GM11168 (cell line): ENCODE measurements around the gene SPSB1.
"Not testable (repeated sequence)": the region's sequence is repeated elsewhere in the genome, so short reads cannot be mapped to it uniquely, and the experiment has no call there.

ENCODE experiments used
- in situ Hi-C: fragments of 300-500 bp; cut with MboI; formaldehyde crosslinking; loops from one replicate; pipeline ENCODE4 v1.12.0; 2022; ENCODE audit warnings: low sequenced_read_pairs; ENCODE audit not compliant: unreplicated experiment

SPSB1 gene

DNA sequence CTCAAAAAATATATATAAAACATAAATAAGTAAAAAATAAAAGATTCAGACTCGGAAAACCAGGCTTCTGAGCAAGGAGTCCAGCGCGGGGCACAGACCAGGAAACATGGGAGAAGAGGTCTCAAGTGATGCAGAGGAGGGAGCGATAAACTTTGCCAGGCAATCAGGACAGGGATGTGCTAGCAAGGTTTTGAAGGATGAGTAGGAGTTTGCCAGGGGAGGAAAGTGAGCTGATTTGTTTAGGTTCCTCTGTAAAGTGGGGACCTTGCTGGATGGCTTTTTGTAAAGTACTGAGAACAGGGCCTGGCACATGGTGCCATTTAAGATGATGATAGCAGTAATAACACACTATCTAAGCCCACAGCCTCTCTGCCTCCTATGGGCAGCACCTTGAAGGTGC, 86.1 kb downstream of the SPSB1 start:
- in situ Hi-C loops: no loop called here

DNA sequence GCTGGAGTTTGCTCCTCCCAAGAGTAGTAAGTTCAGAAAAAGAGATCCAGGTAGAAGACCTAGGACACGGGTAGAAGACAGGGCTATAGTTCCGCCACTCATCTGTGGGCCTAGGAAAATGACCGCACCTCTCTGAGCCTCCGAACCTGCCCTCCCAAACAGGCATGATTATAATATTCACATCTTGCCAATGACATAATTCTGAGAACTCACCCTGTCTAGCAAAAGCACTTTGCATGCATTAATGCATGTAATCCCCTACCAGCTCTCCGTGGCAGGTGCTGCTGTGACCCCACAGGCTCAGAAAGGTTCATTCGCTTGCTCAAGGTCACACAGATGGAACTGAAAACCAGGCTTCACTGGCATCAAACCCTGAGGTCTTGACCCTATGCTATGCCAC, 88.0 kb downstream of the SPSB1 start:
- in situ Hi-C loops: no loop called here

DNA sequence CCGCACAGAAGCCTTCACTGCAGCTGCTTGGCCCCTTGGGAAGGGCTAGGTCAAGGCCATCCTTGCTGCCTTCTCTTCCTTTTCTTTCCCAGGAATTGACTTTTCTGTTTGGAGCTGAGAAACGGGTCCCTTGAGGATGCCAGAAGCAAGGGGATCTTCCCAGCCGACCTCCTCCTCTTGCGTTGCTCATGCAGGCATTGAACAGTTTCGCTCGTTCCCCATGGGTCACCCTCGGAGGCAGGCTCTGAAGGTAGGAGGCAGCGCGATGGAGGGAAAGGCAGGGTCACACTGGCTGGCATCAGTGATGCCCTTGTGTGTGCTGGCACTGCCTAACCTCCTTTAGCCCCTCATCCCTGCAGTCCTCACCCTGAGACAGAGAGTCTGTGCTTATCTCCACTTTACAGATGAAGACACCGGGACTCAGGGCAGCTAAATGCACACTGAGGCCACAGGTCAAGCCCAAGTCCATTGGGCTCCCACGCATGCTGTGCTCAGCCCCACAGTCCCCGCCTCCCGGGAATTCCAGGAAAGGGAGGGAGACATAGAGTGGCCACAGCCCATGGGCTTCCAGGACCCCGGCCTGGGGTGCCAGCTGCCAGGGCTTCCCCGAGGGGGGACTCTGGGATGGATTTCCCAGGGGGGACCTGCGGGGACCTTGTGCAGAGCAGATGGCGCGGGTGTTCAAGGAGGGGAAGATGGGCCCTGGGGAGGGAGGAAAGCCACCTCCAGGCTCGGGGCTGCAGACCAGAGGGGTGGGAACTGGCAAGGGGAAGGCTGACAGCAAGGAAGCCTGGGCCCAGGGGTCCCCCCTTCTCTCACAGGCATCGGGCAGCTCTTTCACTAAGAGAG, 90.2 kb downstream of the SPSB1 start:
- in situ Hi-C loops: no loop called here

DNA sequence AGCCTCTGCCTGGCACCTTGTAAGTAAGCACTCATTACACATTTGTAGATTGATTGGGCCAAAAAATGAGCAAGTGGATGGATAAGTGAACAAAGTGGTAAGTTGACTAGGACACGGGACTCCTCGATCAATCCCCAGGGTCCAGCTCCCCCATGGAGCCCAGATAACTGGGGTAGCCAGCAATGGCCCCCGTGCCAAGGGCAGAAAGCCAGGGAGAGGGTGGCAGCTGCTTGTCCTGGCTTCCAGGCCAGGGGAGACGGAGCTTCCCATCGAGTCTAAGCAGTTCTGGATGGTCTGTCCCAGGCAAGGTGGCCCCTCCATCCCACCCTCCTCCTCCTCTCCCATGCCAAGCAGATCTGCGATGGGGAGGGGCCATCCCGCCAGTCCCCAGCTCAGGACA, 91.4 kb downstream of the SPSB1 start:
- in situ Hi-C loops: no loop called here

DNA sequence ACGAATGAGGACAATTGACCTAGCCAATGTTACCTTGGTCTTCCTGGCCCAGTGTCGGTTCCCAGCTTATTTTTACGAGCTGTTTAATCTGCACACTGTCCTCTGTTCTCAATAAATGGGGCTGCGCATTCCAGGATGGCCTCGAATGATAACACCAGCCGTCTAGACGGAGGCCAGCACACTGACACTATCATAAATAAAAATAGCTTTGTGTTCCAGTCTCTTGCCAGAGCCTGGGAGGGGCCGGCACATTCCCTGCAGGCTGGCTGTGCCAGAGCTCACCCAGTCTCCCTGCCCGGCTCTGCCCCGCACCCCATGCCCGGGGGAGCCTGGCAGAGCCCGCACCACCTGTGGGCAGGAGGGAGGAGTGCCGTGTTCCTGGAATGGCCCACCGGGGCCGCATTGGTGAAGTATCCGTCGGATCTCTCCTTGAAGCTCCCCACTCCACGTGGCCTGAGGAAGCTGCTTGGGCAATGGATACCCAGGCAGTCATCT, 92.1 kb downstream of the SPSB1 start:
- in situ Hi-C loops: no loop called here

DNA sequence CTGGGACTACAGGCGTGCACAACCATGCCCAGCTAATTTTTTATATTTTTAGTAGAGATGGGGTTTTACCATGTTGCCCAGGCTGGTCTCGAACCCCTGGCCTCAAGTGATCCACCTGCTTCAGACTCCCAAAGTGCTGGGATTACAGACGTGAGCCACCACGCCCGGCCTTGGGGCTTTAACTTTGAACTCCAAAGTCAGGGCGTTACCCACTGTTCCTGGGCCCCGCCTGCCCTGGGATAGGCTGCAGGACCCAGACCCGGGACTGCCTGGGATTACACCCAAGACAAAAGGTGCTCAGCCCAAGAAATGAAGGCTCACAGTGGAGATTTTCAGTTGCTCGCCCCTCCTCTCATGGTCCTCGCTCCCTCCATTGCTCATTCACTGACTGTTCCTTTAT, 92.7 kb downstream of the SPSB1 start:
- in situ Hi-C loops: not testable (repeated sequence)

DNA sequence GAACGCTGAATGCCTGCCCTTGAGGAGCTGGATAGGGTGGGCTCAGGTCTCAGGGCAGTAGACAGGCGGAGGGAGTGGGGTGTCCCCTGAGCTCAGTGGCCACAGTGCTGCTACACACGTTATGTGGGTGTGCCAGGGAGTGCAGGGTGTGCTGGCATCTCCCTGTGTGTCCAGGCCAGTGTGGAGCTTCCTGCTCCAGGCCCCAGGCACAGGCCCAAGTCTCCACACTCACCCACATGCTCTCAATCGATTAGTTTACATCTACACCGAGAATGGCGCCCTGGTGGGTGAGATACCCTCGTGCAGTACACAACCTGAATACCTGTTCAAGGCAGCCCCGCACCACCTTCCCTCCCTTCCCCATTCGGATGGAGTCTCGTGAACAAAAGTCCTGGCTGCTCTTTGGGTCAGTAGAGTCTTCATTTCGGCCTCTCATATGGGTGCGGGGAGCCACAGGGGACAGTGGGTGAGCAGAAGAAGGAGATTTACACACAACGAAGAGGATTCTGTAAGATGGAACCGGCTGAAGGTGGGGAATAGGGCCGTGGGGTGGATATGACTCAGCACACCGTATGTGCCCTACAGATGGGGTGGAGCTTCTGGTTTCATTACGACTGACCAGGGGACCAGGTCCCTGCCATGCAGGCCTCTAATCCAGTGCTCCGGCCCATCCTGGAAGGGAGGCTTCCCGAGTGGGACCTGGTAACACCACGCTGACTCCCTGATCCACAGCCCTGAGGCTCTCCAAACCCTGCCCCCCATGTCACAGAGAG, 93.3 kb downstream of the SPSB1 start:
- in situ Hi-C loops: no loop called here

DNA sequence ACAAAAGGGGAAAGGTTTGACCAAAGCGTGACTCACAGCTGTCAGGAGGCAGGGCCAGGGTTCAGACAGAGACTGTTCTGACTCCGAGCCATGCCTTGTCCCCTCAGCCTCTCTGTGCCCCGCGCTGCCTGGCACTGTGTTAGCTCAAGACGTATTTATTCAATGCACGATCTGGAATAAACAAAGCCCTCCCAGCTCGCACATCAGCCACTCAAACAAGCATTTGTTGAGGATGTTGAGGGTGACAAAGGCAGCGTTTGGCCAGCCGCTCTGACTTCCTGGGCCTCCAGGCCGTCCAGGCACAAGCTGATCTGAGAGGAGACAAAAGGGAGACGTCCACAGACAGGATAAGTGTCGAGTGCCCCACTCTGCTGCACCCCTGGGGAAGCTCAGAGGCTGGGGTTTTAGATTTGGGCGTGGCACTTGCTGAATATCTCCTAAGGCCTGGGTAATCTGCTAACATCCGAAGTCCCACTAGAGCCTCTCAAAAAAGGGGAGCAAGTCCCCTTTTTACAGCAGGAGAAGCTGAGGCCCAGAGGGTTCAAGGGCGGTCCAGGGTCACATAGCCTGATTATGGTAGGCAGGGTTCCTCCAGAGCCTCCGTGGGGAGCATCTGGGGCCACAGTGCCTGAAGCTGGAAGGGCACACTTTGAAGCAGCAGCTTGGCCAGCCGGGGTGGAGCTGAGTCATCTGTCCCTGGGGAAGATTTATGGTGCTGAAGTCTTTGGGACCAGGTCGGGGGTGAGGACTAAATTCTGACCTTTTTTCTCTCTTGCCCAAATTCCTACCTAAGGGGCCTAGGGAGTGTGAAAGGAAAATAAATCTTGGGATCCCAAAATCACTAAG, 95.9 kb downstream of the SPSB1 start:
- in situ Hi-C loops: no loop called here

DNA sequence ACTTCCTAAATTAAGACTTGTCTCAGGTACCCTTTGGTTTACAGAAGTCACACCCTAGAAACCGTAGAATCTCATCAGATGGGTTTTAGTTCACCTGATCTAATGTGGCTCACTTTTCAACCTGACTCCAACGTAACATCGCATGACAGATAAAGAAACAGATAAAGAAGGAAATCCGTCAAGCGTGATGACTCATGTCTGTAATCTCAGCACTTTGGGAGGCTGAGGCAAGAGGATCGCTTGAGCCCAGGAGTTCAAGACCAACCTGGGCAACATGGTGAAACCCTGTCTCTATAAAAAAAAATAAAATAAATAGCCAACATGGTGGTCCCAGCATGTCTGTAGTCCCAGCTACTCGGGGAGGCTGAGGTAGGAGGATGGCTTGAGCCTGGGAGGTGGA, 97.3 kb downstream of the SPSB1 start:
- in situ Hi-C loops: no loop called here

DNA sequence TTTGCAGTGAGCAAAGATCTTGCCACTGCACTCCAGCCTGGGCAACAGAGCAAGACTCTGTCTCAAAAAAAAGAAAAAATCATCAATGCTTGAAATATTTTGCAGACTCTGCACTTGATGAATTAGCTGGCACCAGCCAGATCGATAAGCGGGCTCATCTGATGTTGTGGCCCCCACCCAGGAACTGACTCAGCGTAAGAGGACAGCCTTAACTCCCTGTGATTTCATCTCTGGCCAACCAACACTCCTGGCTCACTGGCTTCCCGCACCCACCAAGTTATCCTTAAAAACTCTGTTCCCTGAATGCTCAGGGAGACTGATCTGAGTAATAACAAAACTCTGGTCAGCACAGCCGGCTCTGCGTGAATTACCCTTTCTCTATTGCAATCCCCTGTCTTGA, 98.9 kb downstream of the SPSB1 start:
- in situ Hi-C loops: no loop called here

DNA sequence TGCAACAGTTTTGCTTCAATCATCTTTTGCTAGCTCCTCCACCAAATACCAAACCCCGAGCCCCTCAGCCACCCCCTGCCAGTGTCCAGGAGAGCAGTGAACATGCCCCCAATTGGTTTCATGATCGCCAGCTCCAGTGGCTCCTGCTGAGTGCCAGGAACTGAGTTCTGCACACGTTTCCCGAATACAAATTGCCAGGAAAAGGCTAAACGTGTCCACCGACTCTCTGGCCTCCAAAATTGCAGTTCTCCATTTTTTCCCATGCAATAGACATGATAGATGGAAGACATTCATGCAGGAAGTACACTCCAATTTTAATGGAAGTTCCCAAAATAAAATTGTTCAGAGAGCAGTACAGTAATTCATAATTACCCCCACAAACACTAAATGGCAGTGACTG, 101.3 kb downstream of the SPSB1 start:
- in situ Hi-C loops: no loop called here

DNA sequence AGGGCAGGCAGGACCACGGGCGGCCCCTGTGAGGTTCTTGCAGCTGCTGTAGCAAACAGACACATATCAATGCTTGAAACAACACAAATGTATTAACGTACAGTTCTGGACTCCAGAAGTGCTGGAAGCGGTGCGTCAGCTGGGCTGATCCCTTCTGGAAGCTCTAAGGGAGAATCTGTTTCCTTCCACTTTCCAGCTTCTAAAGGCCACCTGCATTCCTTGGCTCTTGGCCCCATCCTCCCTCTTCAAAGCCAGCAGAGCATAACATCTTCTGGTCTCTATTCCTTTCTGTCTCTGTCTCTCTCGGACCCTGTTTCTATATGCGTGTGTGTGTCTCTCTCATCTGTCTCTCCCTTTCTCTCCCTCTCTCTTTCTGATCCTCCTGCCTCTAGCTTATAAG, 102.3 kb downstream of the SPSB1 start:
- in situ Hi-C loops: no loop called here

DNA sequence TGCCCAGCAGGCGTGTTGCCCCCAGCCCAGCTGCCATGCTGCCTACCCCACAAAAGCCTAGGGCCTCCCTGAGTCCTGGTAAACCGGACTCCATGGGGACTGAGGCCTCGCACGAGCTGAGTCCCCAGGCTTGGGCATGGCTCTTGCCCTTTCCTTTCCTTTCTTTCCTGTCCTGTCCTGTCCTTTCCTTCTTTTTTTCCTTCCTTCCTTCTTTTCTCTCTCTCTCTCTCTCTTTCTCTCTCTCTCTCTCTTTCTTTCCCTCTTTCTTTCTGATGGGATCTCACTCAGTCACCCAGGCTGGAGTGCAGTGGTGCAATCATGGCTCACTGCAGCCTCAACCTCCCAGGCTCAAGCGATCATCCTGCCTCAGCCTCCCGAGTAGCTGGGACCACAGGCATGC, 104.4 kb downstream of the SPSB1 start:
- in situ Hi-C loops: no loop called here

DNA sequence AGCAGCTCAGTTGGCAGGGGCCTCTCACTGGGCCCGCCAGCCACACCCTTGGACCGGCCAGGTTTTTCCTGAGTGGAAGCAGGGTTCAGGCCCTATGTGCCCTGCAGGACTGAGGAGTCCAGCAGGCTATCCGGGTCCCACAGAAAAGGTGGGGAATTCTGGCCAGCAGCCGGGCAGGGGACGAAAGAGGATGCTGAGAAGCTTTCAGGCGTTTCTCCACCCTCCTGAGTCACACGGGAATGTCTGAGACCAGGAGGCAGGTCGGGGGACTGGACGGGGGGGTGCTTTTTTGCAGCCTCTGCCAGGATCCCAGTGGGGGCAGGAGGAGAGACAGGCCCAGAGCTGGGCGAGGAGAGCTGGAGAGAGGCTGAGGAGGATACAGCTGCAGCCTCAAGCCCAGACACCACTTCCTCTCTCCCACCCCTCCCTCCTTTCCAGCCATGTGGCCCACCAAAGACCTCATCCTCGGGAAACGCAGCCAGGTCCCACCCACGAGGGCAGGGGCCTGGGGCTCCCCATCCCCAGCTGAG, 105.4 kb downstream of the SPSB1 start:
- in situ Hi-C loops: no loop called here

DNA sequence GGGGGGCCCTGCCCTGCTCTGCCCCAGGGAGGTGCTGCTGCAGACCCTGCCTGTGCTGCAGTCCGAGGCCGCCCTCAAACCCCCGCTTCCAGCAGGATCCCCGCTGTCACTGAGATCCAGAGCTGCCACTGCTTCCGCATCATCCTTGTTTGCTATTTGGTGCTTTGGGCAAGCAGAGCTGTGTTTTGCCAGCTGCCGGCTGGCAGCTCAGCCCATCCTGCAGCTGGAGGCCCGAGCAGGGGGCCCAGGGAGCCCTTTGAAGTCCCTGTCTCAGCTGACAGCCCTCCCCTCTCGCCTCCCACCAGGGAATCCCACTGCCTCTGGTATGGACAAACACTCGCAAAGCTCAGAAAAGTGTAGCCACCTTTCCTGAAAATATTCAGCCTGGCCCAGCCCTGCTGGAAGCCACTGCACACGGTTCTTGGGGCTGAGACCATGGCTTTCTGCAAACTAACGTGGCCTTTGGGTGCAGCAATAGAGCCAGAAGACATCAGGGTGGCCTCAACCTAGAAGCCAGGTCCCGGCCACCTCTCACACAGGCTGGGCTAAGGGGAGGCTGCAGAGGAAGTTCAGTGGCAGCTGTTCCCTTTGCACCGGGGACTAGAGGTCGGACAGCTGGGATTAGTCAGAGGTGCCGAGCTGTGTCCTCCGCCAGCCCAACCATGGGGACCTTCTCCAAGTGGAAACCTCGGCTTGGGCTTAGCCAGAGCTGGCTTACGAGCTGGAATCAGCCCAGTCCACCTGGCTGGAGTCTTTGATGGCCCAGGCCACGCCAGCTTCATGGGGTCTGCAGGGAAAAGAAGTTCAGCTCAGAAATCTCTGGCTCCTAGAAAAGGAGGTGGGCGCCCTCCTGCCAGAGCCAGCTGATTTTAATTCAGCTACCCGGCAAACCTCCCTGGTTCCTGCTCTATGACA, 107.1 kb downstream of the SPSB1 start:
- in situ Hi-C loops: no loop called here

DNA sequence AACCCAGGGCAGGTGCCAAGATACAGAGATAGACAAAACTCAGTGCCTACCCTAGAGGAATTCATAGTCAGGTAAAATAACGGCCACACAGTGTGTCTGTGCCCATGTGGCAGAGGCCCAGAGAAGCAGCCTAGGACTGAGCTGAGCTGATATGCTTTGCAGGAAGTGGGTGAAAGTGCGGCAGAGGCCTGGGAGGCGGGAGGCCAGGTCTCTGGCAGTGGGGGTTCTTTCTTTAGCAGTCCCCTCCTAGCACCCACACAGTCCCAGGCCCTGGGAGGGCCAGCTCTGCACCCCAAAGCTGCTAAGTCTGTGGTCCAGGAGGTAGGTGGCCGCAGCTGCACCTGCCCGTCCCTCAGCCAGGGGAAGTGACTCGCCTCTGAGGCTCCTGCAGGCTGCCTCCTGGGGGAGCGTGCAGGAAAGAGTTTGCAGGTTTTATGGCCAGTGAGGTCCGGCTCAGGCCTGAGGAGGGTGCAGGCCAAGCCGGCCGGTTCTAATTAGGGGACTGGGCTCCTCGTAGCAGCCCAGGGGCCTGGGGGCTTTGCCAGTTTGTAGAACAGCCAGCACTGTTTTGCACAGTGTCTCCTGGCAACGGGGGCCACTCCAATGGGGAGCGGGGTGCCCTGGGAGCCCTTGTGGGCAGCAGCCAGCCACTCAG, 107.9 kb downstream of the SPSB1 start:
- in situ Hi-C loops: no loop called here

DNA sequence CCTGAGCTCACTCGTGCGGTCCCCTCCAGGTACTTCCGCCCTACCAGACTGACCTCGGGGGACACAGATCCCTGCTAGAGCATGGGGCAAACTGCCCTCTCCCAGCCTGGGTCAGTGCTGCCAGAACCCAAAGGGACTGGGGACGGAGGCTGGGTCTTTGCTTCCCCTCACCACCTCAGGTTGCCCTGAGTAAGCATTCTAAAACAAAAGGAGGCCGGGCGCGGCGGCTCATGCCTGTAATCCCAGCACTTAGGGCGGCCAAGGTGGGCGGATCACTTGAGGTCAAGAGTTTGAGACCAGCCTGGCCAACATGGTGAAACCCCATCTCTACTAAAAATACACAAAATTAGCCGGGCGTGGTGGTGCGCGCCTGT, 108.4 kb downstream of the SPSB1 start:
- in situ Hi-C loops: no loop called here

DNA sequence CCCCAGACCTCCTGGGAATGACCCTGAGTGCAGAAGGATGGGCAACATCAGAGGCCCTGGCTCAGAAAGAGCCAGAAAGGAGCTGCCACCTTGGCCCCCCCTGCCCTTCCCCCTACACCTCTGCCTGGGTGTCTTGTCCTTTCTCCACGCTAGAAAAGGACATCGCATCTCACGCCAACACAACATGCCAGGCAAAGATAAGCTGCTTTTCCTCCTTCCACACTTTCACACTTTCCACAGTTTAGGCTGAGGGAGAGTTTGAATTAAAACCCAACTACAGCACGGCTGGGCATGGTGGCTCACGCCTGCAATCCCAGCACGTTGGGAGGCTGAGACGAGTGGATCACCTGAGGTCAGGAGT, 109.5 kb downstream of the SPSB1 start:
- in situ Hi-C loops: no loop called here

DNA sequence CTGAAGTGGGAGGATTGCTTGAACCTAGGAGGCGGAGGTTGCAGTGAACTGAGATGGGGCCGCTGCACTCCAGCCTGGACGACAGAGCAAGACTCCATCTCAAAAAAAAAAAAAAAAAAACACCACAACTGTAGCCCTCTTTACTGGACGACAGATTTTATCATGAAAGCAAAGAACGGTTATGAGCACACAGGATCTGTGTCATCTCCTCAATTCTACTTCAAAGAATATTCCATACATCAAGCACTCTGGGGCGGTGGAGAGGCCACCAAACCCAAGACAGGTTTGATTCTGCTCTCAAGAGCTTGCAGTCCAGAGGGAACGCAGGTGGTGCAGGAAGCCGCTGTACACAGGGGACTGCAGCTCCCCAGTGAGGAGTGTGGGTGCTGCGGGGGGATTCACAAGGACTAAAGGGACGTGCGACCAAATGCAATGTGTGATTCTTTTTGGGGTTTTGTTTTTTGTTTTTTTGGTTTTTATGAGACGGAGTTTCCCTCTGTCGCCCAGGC, 110.1 kb downstream of the SPSB1 start:
- in situ Hi-C loops: no loop called here
